Activated CD4-positive, alpha-beta T cell treated with anti-CD3 and anti-CD28 coated beads, Interleukin-2, amount 10 ng/mL, durations not matched to agents 7 days and 5 days (primary cell): ENCODE measurements around the gene ANO7. TPM values are rescaled to one million over a fixed set of nuclear protein-coding genes. Genes with fewer than 3 reads are reported as not detected.

Experiments used
- CTCF ChIA-PET: fragments of 350-600 bp; sonication (Branson Sonifier 250); formaldehyde crosslinking; loops from one replicate; lab custom pipeline; 2021; ENCODE audit warnings: antibody characterized with exemption; lab: Charles Lee
- POLR2A ChIA-PET: fragments of 350-600 bp; sonication (Branson Sonifier 250); formaldehyde crosslinking; loops from one replicate; lab custom pipeline; 2021; ENCODE audit warnings: antibody characterized with exemption; lab: Charles Lee
- DNase-seq: peaks from one replicate; pipeline ENCODE4 v3.0.0-alpha.2; 2020
- H3K27ac Mint-ChIP-seq: one replicate; pipeline ENCODE4 v1.8.0; 2021; ENCODE audit warnings: mild to moderate bottlenecking, moderate library complexity, mixed read lengths
- H3K27me3 Mint-ChIP-seq: one replicate; pipeline ENCODE4 v1.8.0; 2021; ENCODE audit warnings: mixed read lengths
- H3K36me3 Mint-ChIP-seq: one replicate; pipeline ENCODE4 v1.8.0; 2021; ENCODE audit warnings: low read depth, mixed read lengths
- H3K4me1 Mint-ChIP-seq: one replicate; pipeline ENCODE4 v1.8.0; 2021; ENCODE audit warnings: mixed read lengths
- H3K4me3 Mint-ChIP-seq: one replicate; pipeline ENCODE4 v1.8.0; 2021; ENCODE audit warnings: mild to moderate bottlenecking, moderate library complexity, mixed read lengths
- H3K9me3 Mint-ChIP-seq: one replicate; pipeline ENCODE4 v1.8.0; 2021; ENCODE audit warnings: mixed read lengths
- total RNA-seq, 2 experiments: library from RNA; stranded (reverse); gene quantifications; one replicate each; pipeline ENCODE4 v1.2.3, GENCODE V29; 2021

The ANO7 gene
- total RNA-seq, 2 experiments from 2014 or later = 0.12 TPM

DNA sequence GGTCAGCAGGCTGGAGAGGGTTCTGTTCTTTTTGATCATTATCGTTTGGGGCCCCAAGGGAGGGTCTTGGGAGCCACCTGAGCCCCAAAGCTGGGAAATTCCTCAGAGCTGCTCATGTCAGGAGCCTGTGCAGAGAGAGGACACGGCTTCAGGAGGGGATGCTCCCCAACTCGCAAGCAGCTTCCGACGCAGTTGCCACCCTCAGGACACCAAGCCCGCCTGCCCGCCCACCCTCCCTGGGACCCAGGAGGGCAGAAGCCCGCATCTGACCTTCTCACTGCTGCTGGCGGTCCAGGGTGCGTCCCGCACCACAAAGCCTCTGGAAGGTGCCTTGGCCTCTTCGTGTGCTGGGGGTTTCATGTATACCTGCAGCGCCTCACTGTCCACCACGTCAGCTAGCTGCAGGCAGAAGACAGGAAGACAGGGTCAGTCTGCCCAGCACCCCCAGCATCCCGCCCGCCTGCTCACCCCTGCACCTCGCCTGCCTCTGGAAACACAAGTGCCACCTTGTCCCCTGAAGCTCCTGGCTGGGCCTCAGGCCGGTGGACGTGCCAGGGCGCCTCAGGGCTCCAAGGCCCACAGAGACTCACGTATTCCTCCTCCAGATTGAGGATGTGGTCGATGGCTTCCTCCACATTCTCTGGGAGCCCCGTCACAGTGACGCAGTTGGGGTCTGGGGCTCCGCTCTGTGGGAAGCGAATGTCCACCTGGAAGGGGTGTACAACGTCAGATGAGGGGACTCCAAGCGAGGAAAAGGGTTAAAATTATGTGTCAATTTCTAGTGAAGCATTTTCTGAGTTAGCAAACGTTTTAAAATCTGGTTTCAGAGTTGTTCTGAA lies 41.3 kb downstream of the ANO7 start:
- CTCF ChIA-PET = no interaction called here
- H3K27ac Mint-ChIP-seq = no peak overlapping the region
- no peaks in the 10 kb centered on the region for H3K27me3 Mint-ChIP-seq
- H3K9me3 Mint-ChIP-seq = no peaks in the 10 kb centered on the region
- no peak for DNase-seq
- H3K4me3 Mint-ChIP-seq = no peak overlapping the region
- POLR2A ChIA-PET = no interaction called here
- H3K36me3 Mint-ChIP-seq = peaks cover 32% of the 10 kb centered on the region
- H3K4me1 Mint-ChIP-seq = no peaks in the 10 kb centered on the region

DNA sequence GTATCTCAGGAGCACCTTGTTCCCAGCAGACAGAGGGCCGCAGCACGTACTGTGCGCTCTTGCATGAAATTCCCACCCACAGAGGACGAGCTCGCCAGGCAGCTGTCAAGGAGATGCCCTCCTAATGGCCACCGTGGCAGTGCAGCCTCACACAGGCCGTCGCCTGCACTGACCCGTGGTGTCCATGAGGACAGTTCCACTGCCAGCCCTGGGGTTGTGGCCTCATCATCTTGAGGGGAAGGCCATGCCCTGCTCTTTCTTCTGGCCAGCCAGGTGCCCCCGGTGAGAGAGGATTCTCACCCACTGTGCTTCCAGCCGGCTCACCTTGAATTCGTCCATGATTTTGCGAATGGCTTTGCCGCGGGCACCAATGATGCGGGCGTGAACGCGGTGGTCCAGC lies 42.0 kb downstream of the ANO7 start:
- no peak for DNase-seq
- ChIA-PET POLR2A (no interaction called here), CTCF (interaction anchor here (2.9 kb wide), 1 partner anchor 14 kb away, joined by 6 read pairs; no protein-coding TSS in a partner anchor)
- H3K4me3 Mint-ChIP-seq = no peak overlapping the region
- H3K27ac Mint-ChIP-seq = no peak overlapping the region
- no peaks in the 10 kb centered on the region for H3K4me1 Mint-ChIP-seq
- H3K36me3 Mint-ChIP-seq = peaks cover 36% of the 10 kb centered on the region
- H3K27me3 Mint-ChIP-seq = no peaks in the 10 kb centered on the region
- no peaks in the 10 kb centered on the region for H3K9me3 Mint-ChIP-seq

DNA sequence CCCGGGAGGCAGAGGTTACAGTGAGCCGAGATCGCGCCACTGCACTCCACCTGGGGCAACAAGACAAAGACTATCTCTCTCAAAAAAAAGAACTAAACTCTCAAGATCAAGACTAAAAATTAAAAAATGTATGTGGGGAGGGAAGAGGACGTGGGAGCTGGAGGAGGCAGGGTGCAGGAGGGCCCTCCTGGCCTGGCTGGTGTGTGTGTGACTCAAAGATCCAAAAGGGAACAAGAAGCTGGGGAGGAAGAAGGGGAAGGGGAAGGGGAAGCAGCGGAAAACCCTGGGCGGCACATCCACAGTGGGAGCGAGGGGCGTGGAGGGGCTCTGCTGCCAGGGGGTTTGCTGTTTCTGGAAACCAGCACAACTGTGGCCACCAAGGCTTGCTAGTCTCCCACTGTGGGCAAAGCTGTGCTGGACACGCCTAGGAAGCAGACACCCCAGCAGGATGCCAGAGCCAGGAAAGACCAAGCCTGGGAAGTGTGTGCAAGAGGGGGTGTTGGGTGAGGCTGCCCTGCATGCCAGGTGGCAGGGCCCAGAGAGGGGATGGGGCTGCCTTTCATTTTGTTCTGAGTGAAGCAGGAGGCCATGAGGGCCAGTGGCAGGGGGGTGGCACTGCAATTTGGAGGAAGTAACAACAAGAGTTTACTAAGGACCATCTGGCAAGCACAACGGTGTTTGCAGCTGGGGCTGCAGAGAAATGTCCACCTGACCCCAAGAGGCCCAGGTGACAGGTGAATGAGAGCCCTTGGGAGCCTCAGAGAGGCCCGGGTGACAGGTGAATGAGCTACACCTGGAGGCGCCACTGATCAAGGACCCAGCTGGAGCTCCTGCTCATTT lies 44.5 kb downstream of the ANO7 start:
- H3K4me1 Mint-ChIP-seq = no peaks in the 10 kb centered on the region
- ChIA-PET CTCF (interaction anchor here (2.9 kb wide), 1 partner anchor 16 kb away, joined by 6 read pairs; no protein-coding TSS in a partner anchor), POLR2A (no interaction called here)
- no peaks in the 10 kb centered on the region for H3K27me3 Mint-ChIP-seq
- no peak overlapping the region for H3K4me3 Mint-ChIP-seq
- peak overlapping the region; percentile 6 for H3K27ac Mint-ChIP-seq
- peaks cover 52% of the 10 kb centered on the region for H3K36me3 Mint-ChIP-seq
- no peaks in the 10 kb centered on the region for H3K9me3 Mint-ChIP-seq
- DNase-seq = no peak

DNA sequence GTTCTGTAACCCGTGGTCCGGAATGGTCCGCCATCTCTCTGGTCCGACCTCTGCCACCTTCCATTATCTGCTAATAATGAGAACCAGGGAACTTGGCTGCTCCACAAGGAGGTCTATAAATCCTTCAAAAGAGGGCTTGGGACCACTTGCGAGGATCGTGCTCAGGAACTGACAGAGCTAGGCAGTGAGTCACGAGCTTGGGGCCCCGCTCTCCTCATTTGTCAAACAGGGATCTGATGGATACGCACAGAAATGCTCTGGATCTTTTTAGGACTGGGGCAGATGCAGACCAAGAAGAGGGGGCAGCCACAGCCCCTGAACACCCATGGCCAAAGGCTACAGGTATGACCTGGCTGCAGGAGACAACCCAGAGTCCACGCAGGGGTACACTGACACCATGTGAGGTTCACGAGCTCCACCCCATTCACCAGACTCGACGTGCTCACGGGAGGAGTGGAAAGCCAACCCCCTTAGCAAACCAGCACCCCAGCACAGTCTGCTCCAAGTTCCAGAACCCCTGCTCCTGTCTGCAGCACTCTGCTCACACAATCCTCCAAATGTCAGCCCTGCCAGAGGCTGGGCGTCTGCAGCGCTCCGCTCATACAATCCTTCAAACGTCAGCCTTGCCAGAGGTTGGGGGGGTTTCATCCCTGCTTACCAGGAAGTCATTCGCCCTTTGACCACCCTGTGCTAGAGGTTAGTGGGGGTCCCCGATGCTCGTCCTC lies 45.8 kb downstream of the ANO7 start:
- CTCF ChIA-PET = interaction anchor here (0.7 kb wide), 1 partner anchor 138 kb away, joined by 3 read pairs; no protein-coding TSS in a partner anchor
- Mint-ChIP-seq H3K9me3 (no peaks in the 10 kb centered on the region), H3K4me3 (no peak overlapping the region), H3K4me1 (no peaks in the 10 kb centered on the region), H3K27me3 (no peaks in the 10 kb centered on the region), H3K27ac (no peak overlapping the region), H3K36me3 (peaks cover 59% of the 10 kb centered on the region)
- POLR2A ChIA-PET = no interaction called here
- no peak for DNase-seq

DNA sequence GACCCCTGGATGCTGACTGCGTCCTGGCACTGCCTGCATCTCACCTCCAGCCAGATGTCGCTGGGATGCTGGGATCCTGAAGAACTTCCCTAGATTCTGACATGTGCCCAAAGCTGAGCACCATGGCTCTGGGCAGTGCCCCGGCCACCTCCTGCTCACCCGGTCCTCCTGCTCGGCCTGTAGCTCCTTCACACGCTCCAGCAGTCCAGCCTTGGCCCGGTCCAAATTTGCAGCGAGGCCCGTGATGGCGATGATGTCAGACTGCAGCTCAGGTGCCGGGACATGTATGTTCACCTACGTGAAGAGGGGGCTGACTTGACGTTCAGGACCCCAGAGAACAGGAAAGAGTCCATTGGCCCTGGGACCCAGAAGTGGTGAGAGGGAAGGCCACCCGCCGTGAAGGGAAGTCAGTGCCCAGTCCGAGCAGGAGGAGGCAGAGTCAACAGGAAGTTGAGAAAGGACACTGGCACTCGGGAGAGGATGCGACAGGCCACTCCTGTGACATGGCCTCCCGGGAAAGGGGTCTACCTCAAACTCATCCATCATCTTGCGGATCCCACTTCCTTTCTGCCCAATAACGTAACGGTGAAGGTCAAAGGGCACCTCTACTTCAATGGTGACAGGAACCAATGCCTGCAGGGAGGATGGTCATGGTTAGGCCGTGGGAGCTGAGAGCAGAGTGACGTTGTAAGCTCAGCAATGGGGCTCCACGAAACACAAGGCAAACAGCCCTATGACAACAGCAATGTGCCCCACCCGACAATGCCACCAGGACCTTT lies 46.7 kb downstream of the ANO7 start:
- CTCF ChIA-PET = no interaction called here
- no peaks in the 10 kb centered on the region for H3K27me3 Mint-ChIP-seq
- POLR2A ChIA-PET = no interaction called here
- H3K27ac Mint-ChIP-seq = no peak overlapping the region
- H3K9me3 Mint-ChIP-seq = no peaks in the 10 kb centered on the region
- H3K4me1 Mint-ChIP-seq = no peaks in the 10 kb centered on the region
- peaks cover 63% of the 10 kb centered on the region for H3K36me3 Mint-ChIP-seq
- no peak overlapping the region for H3K4me3 Mint-ChIP-seq
- DNase-seq = no peak

DNA sequence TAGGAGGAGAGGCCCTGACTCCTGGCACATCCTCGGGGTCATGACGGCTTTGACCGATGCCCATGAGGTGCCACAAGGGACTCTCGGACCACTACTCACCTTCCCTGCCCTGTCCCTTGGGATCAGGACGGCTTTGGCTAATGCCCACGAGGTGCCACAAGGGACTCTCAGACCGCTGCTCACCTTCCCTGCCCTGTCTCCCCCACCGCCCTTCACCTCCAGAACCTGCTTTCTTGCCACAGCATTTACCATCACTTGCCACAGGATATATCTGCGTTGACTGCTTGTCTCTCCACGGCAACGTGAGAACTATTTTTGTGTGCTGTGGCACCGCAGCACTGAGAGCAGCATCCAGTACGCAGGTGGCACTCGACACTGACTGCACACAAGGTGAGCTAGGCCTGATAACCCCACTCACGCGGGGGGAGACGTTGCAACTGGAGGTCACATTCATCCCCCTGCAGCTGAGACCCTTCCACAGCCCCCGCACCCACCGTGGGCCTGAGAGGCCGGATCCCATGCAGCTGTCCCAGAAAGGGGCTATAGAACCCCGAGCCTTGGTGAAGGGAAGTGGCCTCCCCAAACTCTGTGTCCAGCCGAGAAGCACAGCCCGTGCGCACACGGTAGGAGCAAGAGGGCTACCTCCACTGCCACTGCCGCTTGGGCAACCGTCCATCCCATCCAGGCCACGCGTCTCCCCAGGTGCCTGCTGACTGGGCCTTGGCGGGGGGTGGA lies 47.5 kb downstream of the ANO7 start:
- no peak for DNase-seq
- Mint-ChIP-seq H3K9me3 (no peaks in the 10 kb centered on the region), H3K4me3 (no peak overlapping the region), H3K27me3 (no peaks in the 10 kb centered on the region), H3K27ac (no peak overlapping the region), H3K36me3 (peaks cover 68% of the 10 kb centered on the region), H3K4me1 (no peaks in the 10 kb centered on the region)
- ChIA-PET CTCF (interaction anchor here (0.6 to 1.6 kb wide), 4 partner anchors 9 to 70 kb away, joined by 3 read pairs; no protein-coding TSS in a partner anchor), POLR2A (no interaction called here)

DNA sequence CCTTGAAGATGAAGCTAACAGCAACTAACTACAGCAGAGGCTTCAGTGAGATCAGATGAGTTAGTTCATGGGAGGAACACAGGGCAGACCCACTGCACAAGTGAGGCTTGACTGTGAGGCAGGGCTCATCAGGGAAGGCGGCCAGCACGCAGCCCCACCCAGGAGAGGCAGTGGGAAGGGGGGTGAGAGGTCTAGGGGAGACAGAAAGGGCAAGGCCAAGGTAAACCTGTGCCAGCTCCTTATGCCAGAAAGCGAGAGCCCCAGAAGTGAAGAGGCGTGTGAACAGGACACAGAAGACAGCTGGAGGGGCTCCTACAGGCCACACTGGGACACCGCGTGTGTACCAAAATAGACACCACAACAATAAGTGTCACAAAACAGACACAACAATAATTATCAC lies 48.6 kb downstream of the ANO7 start:
- H3K36me3 Mint-ChIP-seq = peaks cover 69% of the 10 kb centered on the region
- no peak overlapping the region for H3K27ac Mint-ChIP-seq
- H3K4me1 Mint-ChIP-seq = no peaks in the 10 kb centered on the region
- no peaks in the 10 kb centered on the region for H3K27me3 Mint-ChIP-seq
- no peak overlapping the region for H3K4me3 Mint-ChIP-seq
- no peak for DNase-seq
- no peaks in the 10 kb centered on the region for H3K9me3 Mint-ChIP-seq
- ChIA-PET CTCF (interaction anchor here (0.6 to 1.6 kb wide), 4 partner anchors 8 to 49 kb away, joined by 3 read pairs; no protein-coding TSS in a partner anchor), POLR2A (no interaction called here)

DNA sequence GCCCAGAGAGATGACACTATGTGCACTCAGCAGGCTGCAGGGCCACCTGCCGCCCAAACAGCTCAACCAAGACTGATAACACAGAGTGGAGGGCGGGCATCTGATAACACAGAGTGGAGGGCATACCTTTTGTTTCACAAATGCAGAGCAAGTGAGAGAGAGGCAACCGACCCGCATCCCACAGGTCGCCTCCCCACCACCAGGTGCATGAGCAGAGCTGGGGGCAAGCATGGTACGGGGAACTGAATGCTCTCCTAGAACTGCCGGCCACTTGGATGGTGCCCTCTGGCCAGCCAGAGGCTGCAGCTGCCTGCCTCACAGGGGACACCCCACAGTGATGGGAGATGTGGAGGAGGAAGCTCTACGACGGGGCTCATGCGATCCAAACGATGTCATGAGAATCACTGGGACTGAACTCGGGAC lies 49.5 kb downstream of the ANO7 start:
- no peak for DNase-seq
- Mint-ChIP-seq H3K4me3 (no peak overlapping the region), H3K4me1 (no peaks in the 10 kb centered on the region), H3K27me3 (no peaks in the 10 kb centered on the region), H3K9me3 (no peaks in the 10 kb centered on the region), H3K27ac (no peak overlapping the region), H3K36me3 (peaks cover 72% of the 10 kb centered on the region)
- ChIA-PET CTCF (interaction anchor here (0.5 kb wide), 1 partner anchor 459 kb away, joined by 4 read pairs; no protein-coding TSS in a partner anchor), POLR2A (no interaction called here)

DNA sequence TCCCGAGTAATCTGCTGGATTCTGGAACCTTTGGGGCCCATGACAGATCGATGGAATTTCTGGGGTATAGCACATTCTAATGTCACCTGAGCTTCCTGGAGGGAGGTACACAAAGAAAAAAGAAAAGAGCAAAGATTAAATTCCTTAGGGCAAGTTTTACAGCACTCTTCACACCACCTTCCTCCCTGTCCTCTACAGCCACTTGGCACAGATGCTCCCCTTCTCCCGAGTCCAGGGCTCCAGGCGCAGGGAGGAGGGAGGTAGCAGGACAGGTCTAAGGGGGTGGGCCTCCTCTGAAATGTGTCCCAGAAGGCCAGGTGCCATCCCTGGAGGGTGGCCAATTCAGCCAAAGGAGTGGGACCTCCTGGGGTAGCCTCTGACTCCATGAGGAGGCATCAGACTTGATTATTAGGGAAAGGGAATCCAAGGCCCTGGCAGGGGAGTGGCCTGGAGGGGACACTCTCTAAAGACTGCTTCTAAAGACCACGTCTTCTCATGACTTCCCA lies 50.3 kb downstream of the ANO7 start:
- CTCF ChIA-PET = no interaction called here
- Mint-ChIP-seq H3K4me3 (no peak overlapping the region), H3K4me1 (no peaks in the 10 kb centered on the region), H3K27ac (no peak overlapping the region), H3K9me3 (no peaks in the 10 kb centered on the region), H3K36me3 (peaks cover 72% of the 10 kb centered on the region), H3K27me3 (no peaks in the 10 kb centered on the region)
- POLR2A ChIA-PET = no interaction called here
- DNase-seq = no peak

DNA sequence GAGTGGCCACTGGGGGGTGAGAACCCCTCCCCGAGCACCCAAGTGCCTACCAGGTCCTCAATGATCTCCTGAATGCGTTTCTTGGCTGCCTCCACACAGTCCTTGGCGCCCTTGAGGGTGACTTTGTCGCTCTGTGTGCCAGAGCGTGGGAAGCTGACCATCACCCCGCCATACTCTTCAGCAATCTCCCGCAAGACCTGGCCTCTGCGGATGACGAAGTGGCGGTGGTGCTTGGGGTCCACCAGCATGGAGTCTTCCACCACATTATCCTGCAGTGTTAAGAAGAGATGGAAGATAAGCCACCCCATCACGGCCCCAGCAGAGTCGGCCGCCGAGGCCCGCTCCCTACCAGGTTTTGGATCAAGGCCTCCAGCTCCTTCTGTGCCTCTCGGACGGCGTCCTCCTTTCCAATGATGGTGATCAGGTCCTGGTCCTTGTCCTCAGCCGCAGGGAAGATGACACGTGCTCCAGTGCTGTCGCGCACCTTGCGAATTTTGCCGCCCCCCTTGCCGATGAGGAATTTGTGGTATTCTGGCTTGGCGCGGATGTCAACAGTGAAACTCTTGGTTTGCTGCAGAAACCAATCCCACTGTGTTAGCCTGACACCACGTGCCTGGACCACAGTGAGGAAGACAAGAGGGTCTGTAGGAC lies 51.2 kb downstream of the ANO7 start:
- Mint-ChIP-seq H3K4me3 (no peak overlapping the region), H3K27ac (no peak overlapping the region), H3K4me1 (no peaks in the 10 kb centered on the region), H3K9me3 (no peaks in the 10 kb centered on the region), H3K36me3 (peaks cover 77% of the 10 kb centered on the region), H3K27me3 (no peaks in the 10 kb centered on the region)
- CTCF ChIA-PET = no interaction called here
- POLR2A ChIA-PET = no interaction called here
- DNase-seq = no peak

DNA sequence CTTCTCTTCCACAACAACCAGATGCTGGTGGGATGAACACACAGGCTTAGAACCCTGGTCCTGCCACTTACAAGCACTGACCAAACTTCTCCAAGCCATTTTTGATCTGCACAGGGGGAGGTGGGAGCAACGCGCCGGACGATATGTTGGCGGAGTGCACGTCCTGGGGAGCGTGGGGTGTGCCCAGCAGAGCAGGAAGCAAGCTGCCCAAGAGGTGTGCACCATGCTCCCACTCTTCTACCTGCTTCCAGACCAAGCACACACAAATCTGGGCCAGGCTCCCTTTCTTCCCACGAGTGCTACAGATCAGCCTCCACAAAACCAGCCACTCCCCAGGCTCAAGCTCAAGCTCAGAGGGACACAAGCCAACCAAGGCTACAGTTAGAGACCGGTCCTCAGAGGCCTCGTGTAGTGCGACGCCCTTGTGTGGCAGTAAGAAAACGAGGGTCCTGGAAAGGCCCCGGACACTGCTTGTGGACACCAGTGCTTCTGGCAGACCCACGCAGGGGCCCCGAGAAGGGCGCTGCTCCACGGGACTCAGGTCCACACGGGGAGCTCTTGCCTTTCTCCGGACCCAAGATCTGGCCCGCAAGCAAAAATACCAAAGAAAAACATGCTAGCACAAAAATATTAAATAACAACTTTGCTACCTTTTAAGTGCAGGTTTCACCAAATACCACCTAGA lies 52.0 kb downstream of the ANO7 start:
- H3K9me3 Mint-ChIP-seq = no peaks in the 10 kb centered on the region
- no peak overlapping the region for H3K27ac Mint-ChIP-seq
- no peaks in the 10 kb centered on the region for H3K4me1 Mint-ChIP-seq
- DNase-seq = no peak
- H3K4me3 Mint-ChIP-seq = no peak overlapping the region
- H3K36me3 Mint-ChIP-seq = peaks cover 74% of the 10 kb centered on the region
- CTCF ChIA-PET = no interaction called here
- POLR2A ChIA-PET = no interaction called here
- H3K27me3 Mint-ChIP-seq = no peaks in the 10 kb centered on the region
